A673 (cell line): ENCODE data around the gene ERGIC1. TPM values are rescaled to one million over a fixed set of nuclear protein-coding genes. Genes with fewer than 3 reads are reported as not detected.

ENCODE experiments used
- BruUV-seq: library from RNA; stranded (reverse); fragments of 400-500 nt; replicated peaks from 2 replicates; lab custom pipeline; 2021; lab: Mats Ljungman, UMichigan
- CTCF ChIA-PET: fragments of 300-600 bp; sonication (Branson Sonifier 250); formaldehyde crosslinking; loops from one replicate; lab custom pipeline; 2022; ENCODE audit warnings: antibody characterized with exemption; lab: Charles Lee
- POLR2A ChIA-PET: fragments of 300-600 bp; sonication (Branson Sonifier 250); formaldehyde crosslinking; loops from one replicate; lab custom pipeline; 2022; ENCODE audit warnings: antibody characterized with exemption; ENCODE audit not compliant: low non-redundant PET; lab: Charles Lee
- DNase-seq: peaks from one replicate; pipeline ENCODE4 v3.0.0-alpha.2; 2015; ENCODE audit warnings: low spot score
- H3K27ac ChIP-seq: fragments of 200-600 bp; sonication (generic); 2 replicates; pipeline ENCODE4 v1.5.1; 2016; ENCODE audit warnings: mixed run types, low read depth, mild to moderate bottlenecking, mixed read lengths, antibody characterized with exemption, low read length; ENCODE audit not compliant: poor library complexity, severe bottlenecking
- H3K27me3 ChIP-seq: fragments of 200-600 bp; sonication (generic); replicated peaks from 2 replicates; pipeline ENCODE4 v1.6.1; 2017; ENCODE audit warnings: mixed run types, low read depth, mild to moderate bottlenecking, mixed read lengths, antibody characterized with exemption, low read length; ENCODE audit not compliant: insufficient read depth, poor library complexity
- H3K36me3 ChIP-seq: fragments of 200-600 bp; sonication (generic); 2 replicates; pipeline ENCODE4 v1.6.1; 2016; ENCODE audit warnings: mixed run types, mild to moderate bottlenecking, mixed read lengths, antibody characterized with exemption, low read length; ENCODE audit not compliant: insufficient read depth, poor library complexity, severe bottlenecking
- H3K4me1 ChIP-seq: fragments of 200-600 bp; sonication (generic); 2 replicates; pipeline ENCODE4 v1.6.1; 2017; ENCODE audit warnings: mixed run types, mild to moderate bottlenecking, mixed read lengths, antibody characterized with exemption, low read length; ENCODE audit not compliant: insufficient read depth, poor library complexity, severe bottlenecking
- H3K4me3 ChIP-seq: fragments of 200-600 bp; sonication (generic); 2 replicates; pipeline ENCODE4 v1.5.1; 2016; ENCODE audit warnings: low read depth, mixed run types, mild to moderate bottlenecking, mixed read lengths, low read length; ENCODE audit not compliant: poor library complexity, severe bottlenecking
- H3K9me3 ChIP-seq: fragments of 200-600 bp; sonication (generic); 2 replicates; pipeline ENCODE4 v1.6.1; 2016; ENCODE audit warnings: mixed run types, low read depth, mild to moderate bottlenecking, mixed read lengths, antibody characterized with exemption, low read length; ENCODE audit not compliant: poor library complexity, severe bottlenecking
- CTCF ChIP-seq: fragments of 300-800, 200-600 bp; sonication (generic); conservative IDR thresholded peaks from 2 replicates; pipeline ENCODE4 v1.5.1; 2017; ENCODE audit warnings: low read depth, mild to moderate bottlenecking, antibody characterized with exemption, low read length, moderate library complexity, mixed read lengths
- EZH2 ChIP-seq: fragments of 200-600 bp; sonication (generic); IDR thresholded peaks from 2 replicates; pipeline ENCODE4 v1.6.1; 2017; ENCODE audit warnings: borderline replicate concordance, low read depth, mild to moderate bottlenecking, mixed read lengths, antibody characterized with exemption, low read length; ENCODE audit not compliant: poor library complexity, severe bottlenecking
- intact Hi-C: fragments of 100-400 bp; cut with micrococcal nuclease; formaldehyde crosslinking; loops from one replicate; pipeline ENCODE4 v1.10.0; 2022; ENCODE audit not compliant: unreplicated experiment
- total RNA-seq: library from RNA; stranded (reverse); gene quantifications from 2 replicates; pipeline ENCODE4 v1.2.3, GENCODE V29; 2021

The ERGIC1 gene
- total RNA-seq, 1 experiment from 2014 or later, result 44.2 TPM

- Histone ChIP-seq H3K36me3 (no peaks in the 10 kb centered on the region), H3K9me3 (no peaks in the 10 kb centered on the region), H3K4me3 (no peak overlapping the region), H3K4me1 (no peaks in the 10 kb centered on the region), H3K27ac (no peak overlapping the region), H3K27me3 (no peaks in the 10 kb centered on the region)
- no peak for DNase-seq
- intact Hi-C loops, result no loop called here
- BruUV-seq, result no TSS peak
- TF ChIP-seq CTCF, result no peak
- no peak for TF ChIP-seq EZH2
- ChIA-PET POLR2A (no interaction called here), CTCF (no interaction called here)
Measured at GRCh38 chr5:172876578-172876977, 42.5 kb downstream of the ERGIC1 start.

- intact Hi-C loops, result no loop called here
- Histone ChIP-seq H3K4me3 (no peak overlapping the region), H3K4me1 (no peaks in the 10 kb centered on the region), H3K9me3 (no peaks in the 10 kb centered on the region), H3K27me3 (no peaks in the 10 kb centered on the region), H3K36me3 (no peaks in the 10 kb centered on the region), H3K27ac (no peak overlapping the region)
- ChIA-PET POLR2A (no interaction called here), CTCF (no interaction called here)
- TF ChIP-seq CTCF (no peak), EZH2 (no peak)
- no peak for DNase-seq
- BruUV-seq, result no TSS peak
Measured at GRCh38 chr5:172877466-172878260, 43.6 kb downstream of the ERGIC1 start.

- DNase-seq, result no peak
- CTCF ChIA-PET, result no interaction called here
- no peak overlapping the region for H3K4me3 ChIP-seq
- H3K36me3 ChIP-seq, result no peaks in the 10 kb centered on the region
- intact Hi-C loops, result no loop called here
- POLR2A ChIA-PET, result no interaction called here
- no peak overlapping the region for H3K27ac ChIP-seq
- no peaks in the 10 kb centered on the region for H3K4me1 ChIP-seq
- TF ChIP-seq CTCF, result no peak
- no peak for TF ChIP-seq EZH2
- no peaks in the 10 kb centered on the region for H3K9me3 ChIP-seq
- no peaks in the 10 kb centered on the region for H3K27me3 ChIP-seq
- BruUV-seq, result no TSS peak
Measured at GRCh38 chr5:172878585-172878932, 44.5 kb downstream of the ERGIC1 start.
